Measurements from ENCODE around the gene ZNF778. TPM values are rescaled to one million over a fixed set of nuclear protein-coding genes. Genes with fewer than 3 reads are reported as not detected.

The ZNF778 gene
- total RNA-seq, 1 experiment from 2014 or later: 16.4 TPM

DNA sequence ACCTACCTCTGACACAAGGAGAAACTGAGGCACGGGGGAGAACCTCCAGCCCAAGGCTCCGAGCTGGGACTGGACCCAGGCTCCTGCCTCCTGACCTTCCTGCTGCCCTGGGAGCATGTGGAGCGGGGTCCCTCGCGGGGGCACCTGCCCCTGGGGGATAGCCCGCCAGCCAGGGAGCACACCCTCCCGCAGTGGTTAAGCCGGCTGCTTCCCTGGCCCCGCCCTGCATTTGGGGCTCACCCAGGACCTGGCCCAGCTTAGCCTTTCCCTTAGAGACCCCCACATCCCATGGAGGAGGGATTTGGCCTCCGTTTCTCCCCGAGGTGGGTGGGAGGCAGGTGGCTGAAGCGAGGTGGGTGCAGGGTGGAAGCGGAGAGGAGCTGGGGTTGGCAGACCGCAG lies 47.7 kb upstream of the ZNF778 start:
- no peaks in the 10 kb centered on the region for H3K9me3 ChIP-seq (ENCODE audit: control insufficient read depth, low read depth, low read length)
- no peak overlapping the region for H2AK5ac ChIP-seq (ENCODE audit: insufficient read length, low read length)
- H4K8ac ChIP-seq (replicated peaks; ENCODE audit: insufficient read length, low read depth, low read length): no peak overlapping the region
- no peaks in the 10 kb centered on the region for H3K27me3 ChIP-seq (ENCODE audit: insufficient read depth, low read length)
- no peak overlapping the region for H3K4me3 Mint-ChIP-seq
- peaks cover 21% of the 10 kb centered on the region for H3K27me3 Mint-ChIP-seq (ENCODE audit: low read depth)
- no peak overlapping the region for H2BK120ac ChIP-seq (ENCODE audit: low read depth, low read length, poor library complexity, severe bottlenecking)
- H2BK12ac ChIP-seq (ENCODE audit: insufficient read length, low read depth, low read length): no peak overlapping the region
- no peak overlapping the region for H3K9ac ChIP-seq (ENCODE audit: extremely low read depth, insufficient read length, low read length)
- H3K4me1 ChIP-seq (ENCODE audit: insufficient read depth, low read length): no peaks in the 10 kb centered on the region
- no peak overlapping the region for H3K14ac ChIP-seq (ENCODE audit: insufficient read depth, low read length)
- no peaks in the 10 kb centered on the region for H3K79me1 ChIP-seq (ENCODE audit: insufficient read depth, low read depth, low read length, poor library complexity, severe bottlenecking)
- WGBS (ENCODE audit: extremely low coverage, insufficient read length, low lambda C conversion rate): no CpG with 5 or more reads among the region's 14 CpGs
- no peak overlapping the region for H2BK20ac ChIP-seq (ENCODE audit: low read depth, low read length, poor library complexity, severe bottlenecking)
- no peak overlapping the region for H4K5ac ChIP-seq (ENCODE audit: insufficient read length, low read depth, low read length)
- H3K79me2 ChIP-seq (ENCODE audit: insufficient read depth, low read length): no peaks in the 10 kb centered on the region
- H3K18ac ChIP-seq (ENCODE audit: insufficient read length, low read depth, low read length): no peak overlapping the region
- H4K91ac ChIP-seq (ENCODE audit: insufficient read length, low read depth, low read length): no peak overlapping the region
- H3K27ac ChIP-seq (ENCODE audit: insufficient read length, low read depth, low read length): no peak overlapping the region
- no peak overlapping the region for H3K56ac ChIP-seq (ENCODE audit: insufficient read length, low read depth, low read length)
- H3K27ac Mint-ChIP-seq: no peak overlapping the region
- no peak overlapping the region for H2BK15ac ChIP-seq (ENCODE audit: low read depth, low read length)
- H3K4me1 Mint-ChIP-seq: peaks cover 12 to 31% of the 10 kb centered on the region in 2 experiments
- TF ChIP-seq, protein P1, sequence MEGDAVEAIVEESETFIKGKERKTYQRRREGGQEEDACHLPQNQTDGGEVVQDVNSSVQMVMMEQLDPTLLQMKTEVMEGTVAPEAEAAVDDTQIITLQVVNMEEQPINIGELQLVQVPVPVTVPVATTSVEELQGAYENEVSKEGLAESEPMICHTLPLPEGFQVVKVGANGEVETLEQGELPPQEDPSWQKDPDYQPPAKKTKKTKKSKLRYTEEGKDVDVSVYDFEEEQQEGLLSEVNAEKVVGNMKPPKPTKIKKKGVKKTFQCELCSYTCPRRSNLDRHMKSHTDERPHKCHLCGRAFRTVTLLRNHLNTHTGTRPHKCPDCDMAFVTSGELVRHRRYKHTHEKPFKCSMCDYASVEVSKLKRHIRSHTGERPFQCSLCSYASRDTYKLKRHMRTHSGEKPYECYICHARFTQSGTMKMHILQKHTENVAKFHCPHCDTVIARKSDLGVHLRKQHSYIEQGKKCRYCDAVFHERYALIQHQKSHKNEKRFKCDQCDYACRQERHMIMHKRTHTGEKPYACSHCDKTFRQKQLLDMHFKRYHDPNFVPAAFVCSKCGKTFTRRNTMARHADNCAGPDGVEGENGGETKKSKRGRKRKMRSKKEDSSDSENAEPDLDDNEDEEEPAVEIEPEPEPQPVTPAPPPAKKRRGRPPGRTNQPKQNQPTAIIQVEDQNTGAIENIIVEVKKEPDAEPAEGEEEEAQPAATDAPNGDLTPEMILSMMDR (conservative IDR thresholded peaks at IDR 0.05): no peak
- H3K23ac ChIP-seq (ENCODE audit: insufficient read length, low read depth, low read length): no peak overlapping the region
- no peak overlapping the region for H3K4ac ChIP-seq (ENCODE audit: low read depth, low read length)
- H2AFZ ChIP-seq (ENCODE audit: low read length): no peak overlapping the region
- no peaks in the 10 kb centered on the region for H4K20me1 ChIP-seq (ENCODE audit: control insufficient read depth, insufficient read depth, insufficient read length)
- H3T11ph ChIP-seq (ENCODE audit: low read length): no peak overlapping the region
- H2BK5ac ChIP-seq (ENCODE audit: insufficient read length, low read length): no peak overlapping the region
- no peaks in the 10 kb centered on the region for H3K36me3 Mint-ChIP-seq (ENCODE audit: insufficient read depth in 1 of 3, low read depth in 3 of 3)
- H3K23me2 ChIP-seq (ENCODE audit: insufficient read length, low read depth, low read length, poor library complexity, severe bottlenecking): peaks cover 6% of the 10 kb centered on the region
- DNase-seq: no peak
- no peaks in the 10 kb centered on the region for H3K9me3 Mint-ChIP-seq
- no peak overlapping the region for H3K4me2 ChIP-seq (ENCODE audit: insufficient read depth, insufficient read length, low read length)
